ENCODE data around the gene PTOV1.

PTOV1 gene

GRCh38 chr19:49845414-49845813 lies 5.5 kb upstream of the PTOV1 start:
- DNase-seq: no peak

GRCh38 chr19:49846408-49846807 lies 4.6 kb upstream of the PTOV1 start:
- DNase-seq: no peak

GRCh38 chr19:49847731-49848696 lies 2.9 kb upstream of the PTOV1 start:
- DNase-seq: no peak

GRCh38 chr19:49848938-49849337 lies 2.0 kb upstream of the PTOV1 start:
- DNase-seq: no peak

GRCh38 chr19:49849433-49850220 lies 1.3 kb upstream of the PTOV1 start:
- peak; percentile 16 for DNase-seq

GRCh38 chr19:49850221-49850486 lies 805 bp upstream of the PTOV1 start:
- no peak for DNase-seq

- peak; percentile 79 for DNase-seq
Observed at GRCh38 chr19:49851456-49852259, 699 bp downstream of the PTOV1 start.

- DNase-seq: no peak
Observed at GRCh38 chr19:49852631-49853126, 1.7 kb downstream of the PTOV1 start.

GRCh38 chr19:49853852-49854377 lies 3.0 kb downstream of the PTOV1 start:
- no peak for DNase-seq

- DNase-seq: no peak
Observed at GRCh38 chr19:49854378-49855263, 3.7 kb downstream of the PTOV1 start.

- no peak for DNase-seq
Observed at GRCh38 chr19:49855277-49855675, 4.3 kb downstream of the PTOV1 start.

GRCh38 chr19:49855676-49856573 lies 5.0 kb downstream of the PTOV1 start:
- no peak for DNase-seq

- DNase-seq: no peak
Observed at GRCh38 chr19:49856574-49857021, 5.6 kb downstream of the PTOV1 start.

- peak; percentile 34 for DNase-seq
Observed at GRCh38 chr19:49857061-49857837, 6.3 kb downstream of the PTOV1 start.

GRCh38 chr19:49857838-49858087 lies 6.8 kb downstream of the PTOV1 start:
- DNase-seq: peak; percentile 26

- peak; percentile 43 for DNase-seq
Observed at GRCh38 chr19:49858088-49858985, 7.4 kb downstream of the PTOV1 start.

- no peak for DNase-seq
Observed at GRCh38 chr19:49859682-49860335, 8.8 kb downstream of the PTOV1 start.
